Adrenal gland (tissue), 19 donors: ENCODE results near the gene BBS1. TPM values are rescaled to one million over a fixed set of nuclear protein-coding genes. Genes with fewer than 3 reads are reported as not detected.
"Not testable (repeated sequence)": the region's sequence is repeated elsewhere in the genome, so short reads cannot be mapped to it uniquely, and the experiment has no call there.

ENCODE experiments used
- DNase-seq, 7 donors: peaks; one replicate each; pipeline ENCODE4 v3.0.0-alpha.2; 2019 to 2020
- H3K27ac ChIP-seq, 5 donors: fragments of 200-600 bp; sonication (generic) in 4 of 5; 1 replicate in 3 of 5; 2 replicates in 2 of 5; pipeline versions ENCODE4 v1.5.1 to v1.8.0; 2016 to 2020; ENCODE audit warnings: mild to moderate bottlenecking in 1 of 5
- H3K27me3 ChIP-seq: fragments of 200-600 bp; 2 replicates; pipeline ENCODE4 v1.8.0; 2021
- H3K36me3 ChIP-seq, 2 donors: fragments of 200-600 bp; replicated peaks in 1 of 2; 1 replicate in 1 of 2; 2 replicates in 1 of 2; pipeline versions ENCODE4 v1.5.1 to v1.8.0; 2018 to 2022
- H3K4me1 ChIP-seq, 2 donors: fragments of 200-600 bp; replicated peaks in 1 of 2; 1 replicate in 1 of 2; 2 replicates in 1 of 2; pipeline versions ENCODE4 v1.5.1 to v1.8.0; 2018 to 2021
- H3K4me3 ChIP-seq, 4 donors: fragments of 200-600 bp; sonication (generic) in 3 of 4; one replicate each; pipeline ENCODE4 v1.5.1; 2016 to 2018
- H3K9me3 ChIP-seq, 3 donors: fragments of 200-600 bp; sonication (generic) in 1 of 3; replicated peaks in 1 of 3; 1 replicate in 2 of 3; 2 replicates in 1 of 3; pipeline versions ENCODE4 v1.5.1 to v1.8.0; 2016 to 2021
- POLR2A ChIP-seq, 2 donors: fragments of 450-650 bp; IDR thresholded peaks; one replicate each; pipeline ENCODE4 v1.6.1; 2017; ENCODE audit warnings: antibody characterized with exemption in 2 of 2, mild to moderate bottlenecking in 2 of 2, moderate library complexity in 1 of 2
- WGBS, 4 donors: extraction: QIAGEN DNeasy Blood & Tissue Kit in 2 of 4; methylation state at CpG; one replicate each; pipeline versions ENCODE4 v1.1.5 to v1.1.7; 2013 to 2017; 5-methylcytosine and 5-hydroxymethylcytosine counted together
- intact Hi-C, 2 donors: fragments of 100-400 bp; cut with DNase I; formaldehyde crosslinking; loops; one replicate each; pipeline versions ENCODE4 v1.14.1 to v1.15.0; 2022 to 2023
- long read RNA-seq, 10 donors: library from polyadenylated mRNA in 3 of 10; unstranded in 2 of 10; stranded (forward) in 1 of 10; transcript quantifications; one replicate each; pipeline ENCODE4 v2.0.0 and lab custom pipeline, GENCODE V29; 2021 to 2026
- polyA plus RNA-seq, 3 donors: library from polyadenylated mRNA; stranded (reverse); fragments of 200-250 nt in 2 of 3; fragments of 350-450 nt in 1 of 3; fragmentation: Illumina TruSeq in 1 of 3; extraction: RNeasy Lipid Tissue Mini Kit (QIAGEN cat#74804) in 1 of 3; gene quantifications; one replicate each; pipeline ENCODE4 v1.2.3, GENCODE V29; 2013 to 2014
- total RNA-seq, 9 donors: library from RNA; depleted of rRNA in 4 of 9; stranded (reverse); fragments of >200 nt in 4 of 9; fragments of 120-200 nt in 1 of 9; fragmentation: NEBNext Ultra II Directional in 1 of 9; extraction: Animal tissue kit (Norgen Biotek cat#: 25700) in 1 of 9; gene quantifications; one replicate each; pipeline versions ENCODE4 v1.1.0 to v1.2.4, GENCODE V29; 2013 to 2023
- TF ChIP-seq, protein P1 (sequence below), 6 experiments: fragments of 450-650 bp in 4 of 6; fragments of 200-600 bp in 2 of 6; sonication (generic) in 1 of 6; IDR thresholded peaks; 1 replicate in 5 of 6; 2 replicates in 1 of 6; pipeline versions ENCODE4 v1.5.1 to v1.8.0; 2016 to 2021; ENCODE audit warnings: antibody characterized with exemption in 6 of 6, mild to moderate bottlenecking in 2 of 6, moderate library complexity in 1 of 6
- donor health status: healthy with polysubstance abuse.
- donor health status: Bipolar disorder and iron deficiency.
- donor health status: DM: yes; HTN: yes; CAD: no.
- donor health status: DM: no; HTN: no; CAD: no.
- donor health status: DM: no; HTN: no; CAD: no.
- donor health status: DM: yes; HTN: yes; CAD: no.

The BBS1 gene
- total RNA-seq (100 to 1,000 TPM in 2 of 9 donors, 10 to 100 TPM in 7; 27.7 to 132 (median 56.8) TPM), polyA plus RNA-seq (10 to 100 TPM; 24.1 to 39.5 (median 26.7) TPM)
- long read RNA-seq, donor 1, partial matches to known transcripts, result 0 of 2 reads
- long read RNA-seq, donor 1, other reads (novel, unspliced or antisense), result 0 of 2 reads
- long read RNA-seq, donor 2, result 0 reads
- long read RNA-seq, donor 3, partial matches to known transcripts, result 0 of 10 reads
- long read RNA-seq, donor 3, other reads (novel, unspliced or antisense), result 10 of 10 reads
- long read RNA-seq, donor 4, partial matches to known transcripts, result 3 of 5 reads
- long read RNA-seq, donor 4, other reads (novel, unspliced or antisense), result 1 of 5 reads
- long read RNA-seq, donor 5, transcript BBS1-201 (17 exons, 3,423 nt), result major isoform, 28 of 53 reads
- long read RNA-seq, donor 5, partial matches to known transcripts, result 12 of 53 reads
- long read RNA-seq, donor 5, other reads (novel, unspliced or antisense), result 12 of 53 reads
- long read RNA-seq, donor 6, transcript BBS1-201 (17 exons, 3,423 nt), result major isoform, 7 of 9 reads
- long read RNA-seq, donor 6, partial matches to known transcripts, result 1 of 9 reads
- long read RNA-seq, donor 6, other reads (novel, unspliced or antisense), result 1 of 9 reads
- long read RNA-seq, donor 7, partial matches to known transcripts, result 0 of 5 reads
- long read RNA-seq, donor 7, other reads (novel, unspliced or antisense), result 0 of 5 reads
- long read RNA-seq, donor 8, transcript BBS1-201 (17 exons, 3,423 nt), result major isoform, 6 of 24 reads
- long read RNA-seq, donor 8, partial matches to known transcripts, result 18 of 24 reads
- long read RNA-seq, donor 8, other reads (novel, unspliced or antisense), result 0 of 24 reads
- long read RNA-seq, donor 9, partial matches to known transcripts, result 7 of 11 reads
- long read RNA-seq, donor 9, other reads (novel, unspliced or antisense), result 0 of 11 reads
- long read RNA-seq, donor 10, partial matches to known transcripts, result 5 of 21 reads
- long read RNA-seq, donor 10, other reads (novel, unspliced or antisense), result 13 of 21 reads

DNA sequence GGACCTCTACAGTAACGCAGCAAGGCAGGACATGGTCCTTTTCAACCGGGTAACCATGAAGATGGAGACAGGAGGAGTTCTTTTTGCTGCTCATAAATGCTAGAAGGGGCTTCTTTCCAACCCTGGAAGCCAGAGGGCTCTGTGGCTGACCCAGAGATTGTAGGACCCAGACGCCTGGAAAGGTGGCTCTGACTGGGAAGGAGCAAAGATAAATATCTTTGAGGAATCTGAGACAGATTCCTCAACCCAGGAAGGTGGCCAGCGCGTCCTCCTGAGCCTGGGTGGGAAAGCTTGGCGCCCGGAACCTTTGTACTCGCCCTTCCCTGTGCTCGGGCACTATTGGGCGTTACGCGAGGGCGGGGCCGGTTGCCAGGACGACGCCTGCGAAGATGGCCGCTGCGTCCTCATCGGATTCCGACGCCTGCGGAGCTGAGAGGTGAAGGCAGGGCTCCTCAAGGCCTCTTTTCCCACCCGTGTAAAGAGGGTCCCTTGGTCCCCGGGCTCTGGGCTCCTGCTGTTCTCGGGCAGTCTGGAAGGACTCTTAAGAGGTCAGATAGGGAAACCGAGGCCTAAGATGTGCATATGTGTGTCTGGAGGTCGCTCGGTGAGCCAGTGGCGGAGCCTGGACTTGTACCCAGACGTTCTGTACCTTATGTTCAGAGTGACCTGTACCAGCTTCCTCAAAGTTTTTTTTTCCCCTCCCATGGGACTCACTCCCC lies at the start of gene BBS1:
Gene BBS1, plus strand, starts transcription at position 365 of the 719 bp plus-strand sequence. Its CDS starts 25 bp downstream, at position 390.
- intact Hi-C loops, result no loop called here
- Histone ChIP-seq H3K9me3 (no peaks in the 10 kb centered on the region), H3K4me1 (peaks cover 8 to 9% of the 10 kb centered on the region in 2 donors), H3K4me3 (peak within 1 kb of the TSS; percentile 49 to 97 (median 75)), H3K36me3 (peaks cover 0 to 13% of the 10 kb centered on the region in 2 donors), H3K27ac (peak within 1 kb of the TSS in 1 of 5 donors; percentile 60), H3K27me3 (no peaks in the 10 kb centered on the region)
- 1 to 4% (median 3%) methylated on average over 13 to 31 of the region's 31 CpGs for WGBS, 4 donors
- peak; percentile 82 to 93 (median 88) for DNase-seq
- TF ChIP-seq POLR2A (IDR thresholded peaks at IDR 0.05), result peak in 1 of 2 donors; percentile 18
- TF ChIP-seq, protein P1, sequence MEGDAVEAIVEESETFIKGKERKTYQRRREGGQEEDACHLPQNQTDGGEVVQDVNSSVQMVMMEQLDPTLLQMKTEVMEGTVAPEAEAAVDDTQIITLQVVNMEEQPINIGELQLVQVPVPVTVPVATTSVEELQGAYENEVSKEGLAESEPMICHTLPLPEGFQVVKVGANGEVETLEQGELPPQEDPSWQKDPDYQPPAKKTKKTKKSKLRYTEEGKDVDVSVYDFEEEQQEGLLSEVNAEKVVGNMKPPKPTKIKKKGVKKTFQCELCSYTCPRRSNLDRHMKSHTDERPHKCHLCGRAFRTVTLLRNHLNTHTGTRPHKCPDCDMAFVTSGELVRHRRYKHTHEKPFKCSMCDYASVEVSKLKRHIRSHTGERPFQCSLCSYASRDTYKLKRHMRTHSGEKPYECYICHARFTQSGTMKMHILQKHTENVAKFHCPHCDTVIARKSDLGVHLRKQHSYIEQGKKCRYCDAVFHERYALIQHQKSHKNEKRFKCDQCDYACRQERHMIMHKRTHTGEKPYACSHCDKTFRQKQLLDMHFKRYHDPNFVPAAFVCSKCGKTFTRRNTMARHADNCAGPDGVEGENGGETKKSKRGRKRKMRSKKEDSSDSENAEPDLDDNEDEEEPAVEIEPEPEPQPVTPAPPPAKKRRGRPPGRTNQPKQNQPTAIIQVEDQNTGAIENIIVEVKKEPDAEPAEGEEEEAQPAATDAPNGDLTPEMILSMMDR (IDR thresholded peaks at IDR 0.05), result no peak

DNA sequence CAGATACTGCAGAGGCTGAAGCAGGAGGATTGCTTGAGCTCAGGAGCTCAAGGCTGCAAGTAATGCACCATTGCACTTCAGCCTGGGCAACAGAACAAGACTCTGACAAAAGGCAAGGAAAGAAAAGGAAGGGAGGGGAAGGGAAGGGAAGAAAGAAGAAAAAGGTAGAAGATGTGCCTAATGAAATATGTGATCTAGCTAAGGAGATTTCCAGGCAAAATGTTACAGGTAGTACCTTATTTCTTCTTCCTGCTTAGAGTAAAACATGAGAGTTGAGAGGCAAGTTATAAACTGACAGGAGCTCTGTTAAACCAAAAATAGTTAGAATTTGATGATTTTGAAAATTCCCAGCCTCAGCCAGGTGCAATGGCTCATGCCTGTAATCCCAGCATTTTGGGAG lies 48.4 kb upstream of the BBS1 start:
- H3K27ac ChIP-seq, result no peak overlapping the region
- intact Hi-C loops, result no loop called here
- H3K36me3 ChIP-seq, result no peaks in the 10 kb centered on the region
- H3K9me3 ChIP-seq, result no peaks in the 10 kb centered on the region
- H3K27me3 ChIP-seq, result no peaks in the 10 kb centered on the region
- TF ChIP-seq POLR2A (IDR thresholded peaks at IDR 0.05), result no peak
- TF ChIP-seq, protein P1 (IDR thresholded peaks at IDR 0.05), result no peak
- no peak overlapping the region for H3K4me3 ChIP-seq
- H3K4me1 ChIP-seq, result no peaks in the 10 kb centered on the region
- no peak for DNase-seq

DNA sequence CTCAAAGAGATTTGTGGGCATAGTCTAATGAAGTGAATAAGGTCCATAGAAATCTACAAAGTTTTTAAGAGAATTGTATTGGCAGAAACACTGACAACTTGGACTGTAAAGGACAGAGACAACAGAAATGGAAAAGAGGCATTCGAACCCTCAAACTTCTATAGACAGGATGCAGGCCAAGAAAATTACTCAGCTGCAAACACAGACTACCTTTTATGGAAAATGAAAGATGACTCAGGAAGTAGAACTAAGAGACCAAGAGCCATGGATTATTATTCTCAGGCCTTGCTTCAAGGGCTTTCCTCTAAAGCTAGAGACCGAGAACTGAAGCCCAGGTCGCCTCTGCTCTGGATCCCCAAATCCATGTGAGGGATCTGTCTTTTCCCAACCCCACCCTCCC lies 47.5 kb upstream of the BBS1 start:
- no peaks in the 10 kb centered on the region for H3K27me3 ChIP-seq
- H3K27ac ChIP-seq, result no peak overlapping the region
- no peak overlapping the region for H3K4me3 ChIP-seq
- no peaks in the 10 kb centered on the region for H3K36me3 ChIP-seq
- intact Hi-C loops, result no loop called here
- no peaks in the 10 kb centered on the region for H3K9me3 ChIP-seq
- TF ChIP-seq POLR2A (IDR thresholded peaks at IDR 0.05), result no peak
- TF ChIP-seq, protein P1 (IDR thresholded peaks at IDR 0.05), result no peak
- 81 to 95% (median 92%) methylated on average over 3 of the region's 3 CpGs for WGBS, 4 donors
- DNase-seq, result no peak
- peaks cover 7% of the 10 kb centered on the region in 2 donors for H3K4me1 ChIP-seq

DNA sequence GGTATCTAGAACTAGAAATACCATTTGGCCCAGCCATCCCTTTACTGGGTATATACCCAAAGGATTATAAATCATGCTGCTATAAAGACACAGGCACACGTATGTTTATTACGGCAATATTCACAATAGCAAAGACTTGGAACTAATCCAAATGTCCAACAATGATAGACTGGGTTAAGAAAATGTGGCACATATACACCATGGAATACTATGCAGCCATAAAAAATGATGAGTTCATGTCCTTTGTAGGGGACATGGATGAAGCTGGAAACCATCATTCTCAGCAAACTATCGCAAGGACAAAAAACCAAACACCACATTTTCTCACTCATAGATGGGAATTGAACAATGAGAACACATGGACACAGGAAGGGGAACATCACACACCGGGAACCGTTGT lies 46.3 kb upstream of the BBS1 start:
- H3K4me3 ChIP-seq, DNase-seq, intact Hi-C loops, H3K27me3 ChIP-seq, H3K36me3 ChIP-seq, H3K9me3 ChIP-seq, H3K27ac ChIP-seq: not testable (repeated sequence)
- WGBS, 4 donors, result 86 to 93% (median 91%) methylated on average over 5 of the region's 5 CpGs
- H3K4me1 ChIP-seq, result peaks cover 7 to 10% of the 10 kb centered on the region in 2 donors
